SW 1271 (cell line): ENCODE measurements around the gene CCNYL1.
"Not testable (repeated sequence)": the region's sequence is repeated elsewhere in the genome, so short reads cannot be mapped to it uniquely, and the experiment has no call there.

Experiments
- DNase-seq, 2 experiments: peaks; one replicate each; lab custom pipeline; 2025; lab: John Stamatoyannopoulos, UW

The CCNYL1 gene

DNA sequence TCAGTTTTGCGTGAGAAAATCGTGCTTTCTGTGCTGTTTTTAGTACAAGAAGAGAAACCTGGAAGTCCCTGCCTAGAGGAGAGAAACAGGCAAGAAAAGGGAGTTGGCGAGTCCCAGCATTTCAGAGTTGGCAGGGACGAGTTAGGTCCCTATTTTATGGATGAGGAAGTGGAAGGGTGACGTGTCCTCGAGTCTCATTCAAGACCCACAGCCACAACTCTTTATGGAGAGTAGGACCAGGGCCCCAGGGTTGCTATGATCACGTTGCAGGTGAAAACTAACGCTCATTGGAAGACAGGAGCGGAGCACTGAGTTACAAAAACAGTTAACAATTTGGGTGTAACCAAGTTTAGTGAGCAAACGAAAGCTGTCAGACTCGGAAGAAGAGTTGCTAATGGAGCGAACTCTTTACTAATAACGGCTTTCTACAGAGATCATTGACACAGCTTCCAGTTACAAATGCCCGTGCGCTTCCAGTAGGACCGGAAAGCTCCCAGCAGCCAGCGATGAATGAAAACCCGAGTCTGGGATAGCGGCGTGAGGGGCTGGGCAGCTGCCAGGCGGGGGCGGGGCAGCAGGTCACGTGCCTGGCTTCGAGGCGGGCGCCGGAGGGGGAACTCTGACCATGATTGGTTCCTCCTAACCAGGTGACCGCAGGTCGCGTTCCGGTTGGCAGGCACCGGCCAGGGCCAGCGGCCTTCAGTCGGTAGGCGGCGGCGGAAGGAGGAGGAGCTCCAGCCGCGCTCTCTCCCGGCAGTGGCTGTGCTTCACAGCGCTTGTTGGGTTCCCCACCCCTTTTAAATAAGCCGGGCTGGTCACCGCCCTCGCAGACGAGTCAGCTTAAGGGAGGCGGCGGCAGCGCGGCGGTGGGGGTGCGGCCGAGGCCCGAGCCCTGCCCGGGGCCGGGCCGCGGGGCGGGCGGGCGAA, at the start of gene CCNYL1:
TSS of gene CCNYL1 (plus strand) at position 827 of the 927 bp plus-strand sequence. CDS start 257 bp downstream, outside the sequence.
- peak; percentile 90 to 97 for DNase-seq

DNA sequence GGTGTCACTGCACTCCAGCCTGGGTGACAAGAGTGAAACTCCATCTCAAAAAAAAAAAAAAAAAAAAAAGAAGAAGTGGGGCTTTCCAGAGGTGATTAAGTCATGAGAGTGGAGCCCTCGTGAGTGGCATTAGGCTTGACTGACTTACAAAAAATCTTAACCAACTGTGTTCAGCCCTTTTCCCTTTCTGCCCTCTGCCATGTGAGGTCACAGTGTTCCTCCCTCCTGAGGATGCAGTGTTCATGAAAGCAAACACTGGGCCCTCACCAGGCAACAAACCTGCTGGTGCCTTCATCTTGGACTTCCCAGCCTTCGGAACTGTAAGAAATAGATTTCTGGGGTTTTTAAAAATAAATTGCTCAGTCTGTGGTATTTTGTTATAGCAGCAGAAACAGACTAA, 49.2 kb upstream of the CCNYL1 start:
- DNase-seq: no peak

DNA sequence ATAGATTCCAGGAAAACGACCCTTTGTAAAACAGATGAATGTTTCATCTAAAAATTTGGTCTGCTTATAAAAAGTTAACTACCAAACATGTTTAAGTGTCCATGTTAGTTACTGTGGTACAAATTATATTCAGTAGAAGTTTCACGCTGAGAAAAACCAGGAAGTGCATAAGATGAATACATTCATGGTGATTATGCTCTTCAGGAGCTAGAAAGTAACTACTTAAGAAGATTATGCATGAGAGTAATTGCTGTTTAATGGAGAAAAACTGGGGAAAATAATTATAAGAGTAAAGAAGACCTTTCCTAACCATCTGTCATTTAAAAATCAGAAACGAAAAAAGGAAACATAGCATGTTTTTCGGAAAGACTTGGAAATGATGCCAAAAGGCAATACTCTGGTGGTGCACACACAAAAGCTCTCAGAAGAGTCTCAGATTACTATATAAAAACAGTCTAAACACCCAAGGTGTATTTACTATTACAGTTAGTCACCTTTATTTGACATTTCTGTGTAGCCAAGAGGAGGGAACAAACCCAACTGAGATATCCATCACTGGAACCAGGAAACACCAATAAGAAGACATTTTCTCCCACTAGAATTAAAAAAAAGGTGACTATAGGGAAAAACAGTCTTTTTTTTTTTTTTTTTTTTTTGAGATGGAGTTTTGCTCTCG, 47.4 kb upstream of the CCNYL1 start:
- no peak for DNase-seq

DNA sequence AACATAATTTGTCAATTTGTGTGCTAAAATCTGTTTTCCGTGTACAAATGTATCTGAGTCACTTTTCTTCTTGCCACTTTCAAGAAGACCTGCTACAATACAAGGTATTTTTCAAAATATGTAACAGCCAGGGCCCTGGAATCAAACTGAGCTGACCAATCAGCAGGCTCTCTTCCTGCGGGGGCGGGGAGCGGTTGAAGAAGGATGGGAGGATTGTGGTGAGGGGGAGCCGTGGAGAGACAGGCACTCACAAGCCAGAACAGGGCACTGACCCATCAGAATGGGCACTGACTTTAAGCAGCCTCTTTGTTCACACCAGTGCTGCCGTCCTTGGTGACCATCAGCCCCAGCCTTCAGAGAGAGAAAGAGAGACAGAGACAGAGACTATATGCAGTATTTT, 40.6 kb upstream of the CCNYL1 start:
- no peak for DNase-seq

DNA sequence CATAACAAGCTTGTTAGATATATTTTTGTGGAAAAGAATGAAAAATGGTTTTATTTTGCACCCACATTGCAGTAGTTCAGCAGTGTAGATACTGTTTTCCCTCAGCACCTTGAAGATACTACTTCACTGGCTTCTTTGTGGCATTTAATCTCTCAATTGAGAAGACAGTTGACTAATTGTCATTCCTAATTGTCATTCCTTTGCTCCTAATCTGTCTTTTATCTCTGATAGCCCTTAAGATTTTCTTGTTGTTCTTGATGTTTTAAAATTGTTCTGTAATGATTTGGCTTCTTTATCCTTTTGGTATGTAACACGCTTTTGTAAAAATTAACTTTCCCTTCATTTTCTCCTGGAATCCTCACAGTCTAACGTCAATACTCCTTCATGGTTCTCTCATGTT, 38.0 kb upstream of the CCNYL1 start:
- DNase-seq: no peak

DNA sequence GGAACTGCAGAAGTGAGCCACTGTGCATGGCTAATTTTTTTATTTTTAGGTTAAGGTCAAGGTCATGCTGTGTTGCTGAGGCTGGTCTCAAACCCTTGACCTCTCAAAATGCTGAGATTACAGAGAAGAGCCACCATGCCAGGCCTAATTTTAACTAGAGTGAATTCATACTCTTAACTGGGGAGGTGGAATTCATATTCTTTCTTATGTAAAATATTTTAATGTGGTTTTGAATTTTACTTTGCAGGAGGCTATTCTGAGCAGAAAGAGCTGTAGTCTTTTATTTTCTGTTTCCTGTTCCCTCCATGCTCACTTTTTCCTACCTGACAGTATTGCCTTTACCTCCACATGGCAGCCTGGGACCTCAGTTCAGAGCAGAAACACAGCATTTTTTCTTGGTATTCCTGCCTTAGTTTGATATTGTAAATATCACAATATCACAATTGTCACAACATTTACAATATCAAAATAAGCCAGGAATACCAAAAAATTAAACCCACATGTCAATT, 37.1 kb upstream of the CCNYL1 start:
- DNase-seq: no peak

DNA sequence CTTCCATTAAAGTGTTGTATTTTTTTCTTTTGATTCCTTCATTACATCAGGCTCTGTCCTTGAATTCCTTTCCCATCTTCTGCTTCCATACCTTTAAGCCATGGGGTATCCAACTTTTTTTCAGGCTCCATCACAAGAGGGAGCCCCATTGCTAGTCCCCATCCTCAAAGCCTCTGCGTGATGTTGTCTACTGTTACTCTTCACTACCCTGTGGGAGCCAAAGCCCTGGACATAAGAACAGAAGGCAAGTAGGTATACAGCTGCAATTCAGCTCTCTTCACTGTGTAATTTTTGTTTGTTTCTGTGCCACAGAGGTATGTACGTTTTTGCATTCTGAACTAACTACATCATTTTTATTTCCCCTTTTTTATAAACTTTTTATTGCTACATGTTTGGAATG, 36.6 kb upstream of the CCNYL1 start:
- DNase-seq: no peak

DNA sequence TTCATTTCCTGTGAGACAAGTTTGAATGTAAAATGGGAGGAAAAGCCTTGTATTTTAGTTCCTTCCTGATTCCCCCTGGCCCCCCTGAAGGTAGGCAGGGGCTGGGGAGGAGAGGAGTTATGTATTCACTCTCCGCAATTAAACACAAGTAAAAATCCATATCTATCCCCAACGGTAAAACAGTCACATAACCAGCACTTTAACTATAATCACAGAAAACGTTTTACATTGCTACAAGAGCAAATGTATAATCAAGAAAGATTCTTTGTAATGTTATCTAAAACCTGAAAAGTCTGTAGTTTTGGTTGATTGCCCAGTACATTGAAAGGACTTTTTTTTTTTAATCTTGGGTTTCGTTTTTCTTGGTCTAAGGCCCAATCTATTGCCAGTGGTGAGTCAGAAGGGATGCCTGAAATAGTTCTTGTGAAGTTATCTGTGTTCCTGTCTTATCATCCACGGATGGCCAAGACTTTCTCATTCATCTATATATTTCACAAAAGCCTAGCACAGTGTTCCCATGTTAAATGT, 34.5 kb upstream of the CCNYL1 start:
- peak in 1 of 2 experiments; percentile 53 for DNase-seq

DNA sequence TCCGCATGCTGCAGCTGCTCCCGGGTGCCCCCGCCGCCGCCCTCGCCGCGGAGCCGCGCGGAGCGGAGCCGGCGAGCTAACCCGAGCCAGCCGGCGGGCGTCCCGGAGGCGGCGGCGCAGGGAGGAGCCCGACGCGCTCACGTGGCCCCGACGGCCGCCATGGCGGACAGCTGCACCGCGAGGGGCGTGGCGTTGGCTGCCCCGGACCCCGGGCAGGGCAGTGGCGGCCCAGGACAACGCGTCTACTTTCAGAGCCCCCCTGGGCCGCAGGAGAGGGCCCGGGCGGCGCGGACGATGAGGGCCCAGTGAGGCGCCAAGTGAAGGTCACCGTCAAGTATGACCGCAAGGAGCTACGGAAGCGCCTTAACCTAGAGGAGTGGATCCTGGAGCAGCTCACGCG, 30.0 kb upstream of the CCNYL1 start:
- no peak for DNase-seq

DNA sequence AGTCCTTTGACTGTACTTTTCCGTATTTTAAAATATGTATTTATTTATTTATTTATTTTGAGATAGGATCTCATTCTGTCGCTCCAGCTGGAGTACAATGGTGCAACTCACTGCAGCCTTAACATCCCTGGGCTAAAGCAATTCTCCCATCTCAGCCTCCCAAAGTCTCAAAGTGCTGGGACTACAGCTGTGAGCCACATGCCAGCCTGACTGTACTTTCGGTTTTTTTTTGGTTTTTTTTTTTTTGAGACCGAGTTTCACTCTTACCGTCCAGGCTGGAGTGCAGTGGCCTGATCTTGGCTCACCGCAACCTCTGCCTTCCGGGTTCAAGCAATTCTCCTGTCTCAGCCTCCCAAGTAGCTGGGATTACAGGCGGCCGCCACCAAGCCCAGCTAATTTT, 28.9 kb upstream of the CCNYL1 start:
- DNase-seq: no peak

DNA sequence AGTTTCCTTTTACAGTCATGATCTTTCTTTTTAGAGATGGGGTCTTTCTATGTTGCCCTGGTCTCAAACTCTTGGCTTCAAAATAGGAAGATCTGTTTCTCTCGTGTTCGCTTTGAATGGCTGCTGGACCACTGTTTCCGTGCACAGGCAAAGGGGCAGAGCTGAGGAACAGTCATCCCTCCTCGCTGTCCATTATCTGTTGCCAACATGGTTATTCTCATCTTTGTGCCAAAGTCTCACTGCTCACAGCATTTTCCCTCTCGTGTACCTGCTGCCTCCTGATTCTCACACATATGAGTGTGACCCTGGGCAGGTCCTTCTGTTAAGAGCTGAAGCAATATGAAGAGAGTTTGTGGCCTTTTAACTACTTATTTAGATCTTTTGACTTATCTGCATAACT, 28.0 kb upstream of the CCNYL1 start:
- DNase-seq: no peak

DNA sequence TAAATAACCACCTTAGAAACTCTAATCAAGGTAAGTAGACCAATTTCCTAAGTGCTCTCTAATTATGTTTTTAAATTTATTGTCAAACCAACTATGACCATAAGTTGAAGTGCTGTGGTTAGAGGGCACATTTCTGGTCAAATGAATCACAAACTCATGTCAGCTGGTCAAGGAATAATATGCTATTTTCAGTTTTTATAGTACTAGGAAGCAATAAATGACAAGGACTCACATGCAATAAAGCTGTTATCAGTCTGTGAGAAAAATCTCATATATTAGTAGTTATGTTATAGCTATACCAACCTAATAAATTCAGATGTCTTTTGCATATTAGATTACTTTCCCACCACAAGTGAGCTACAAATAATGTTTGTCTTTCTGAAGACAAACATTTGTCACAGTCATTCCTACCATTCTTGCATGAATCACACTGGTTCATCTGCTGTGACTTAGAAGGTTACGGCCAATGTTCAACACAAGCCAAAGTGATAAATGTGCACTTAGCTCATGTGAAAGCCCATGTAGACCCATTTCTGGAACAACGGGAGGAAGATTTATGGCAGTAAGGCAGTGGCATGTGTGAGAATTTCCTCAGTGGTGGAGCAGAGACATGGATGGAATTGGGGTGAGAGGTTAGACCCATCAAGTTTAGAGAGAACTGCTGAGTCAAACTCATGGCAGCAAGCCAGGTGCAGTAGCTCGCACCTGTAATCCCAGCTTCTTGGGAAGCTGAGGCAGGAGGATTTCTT, 27.4 kb upstream of the CCNYL1 start:
- DNase-seq: peak in 1 of 2 experiments; percentile 74

DNA sequence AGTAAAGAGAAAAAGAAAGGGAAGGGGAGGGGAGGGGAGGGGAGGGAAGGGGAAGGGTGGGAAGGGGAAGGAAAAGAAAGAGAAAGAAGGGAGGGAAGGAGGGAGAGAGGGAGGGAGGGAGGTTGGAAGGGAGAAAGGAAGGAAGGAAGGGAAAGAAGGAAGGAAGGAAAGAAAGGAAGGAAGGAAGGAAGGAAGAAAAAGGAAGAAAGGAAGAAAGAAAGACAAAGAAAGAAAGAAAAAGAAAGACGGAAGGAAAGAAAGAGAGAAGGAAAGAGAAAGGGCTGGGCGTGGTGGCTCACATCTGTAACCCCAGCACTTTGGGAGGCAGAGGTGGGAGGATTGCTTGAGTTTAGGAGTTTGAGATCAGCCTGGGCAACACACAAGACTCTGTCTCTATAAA, 24.6 kb upstream of the CCNYL1 start:
- DNase-seq: no peak

DNA sequence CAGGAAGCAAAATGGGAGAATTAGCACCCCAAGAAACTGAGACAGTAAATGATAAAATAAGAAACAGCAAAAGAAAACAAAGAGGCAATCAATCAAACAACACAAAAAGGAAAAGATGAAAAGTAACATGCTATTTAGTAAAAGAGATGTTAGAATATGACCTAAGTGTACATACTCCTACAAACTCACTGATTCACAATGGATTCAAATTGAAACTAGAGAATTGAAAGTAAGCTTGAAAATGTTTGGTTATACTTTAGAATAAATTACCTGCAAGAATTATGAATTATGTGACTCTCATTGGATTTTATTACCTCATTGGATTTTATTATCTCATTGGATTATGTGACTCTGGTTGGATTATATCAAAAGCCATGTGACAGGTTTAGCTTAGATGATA, 22.8 kb upstream of the CCNYL1 start:
- no peak for DNase-seq

DNA sequence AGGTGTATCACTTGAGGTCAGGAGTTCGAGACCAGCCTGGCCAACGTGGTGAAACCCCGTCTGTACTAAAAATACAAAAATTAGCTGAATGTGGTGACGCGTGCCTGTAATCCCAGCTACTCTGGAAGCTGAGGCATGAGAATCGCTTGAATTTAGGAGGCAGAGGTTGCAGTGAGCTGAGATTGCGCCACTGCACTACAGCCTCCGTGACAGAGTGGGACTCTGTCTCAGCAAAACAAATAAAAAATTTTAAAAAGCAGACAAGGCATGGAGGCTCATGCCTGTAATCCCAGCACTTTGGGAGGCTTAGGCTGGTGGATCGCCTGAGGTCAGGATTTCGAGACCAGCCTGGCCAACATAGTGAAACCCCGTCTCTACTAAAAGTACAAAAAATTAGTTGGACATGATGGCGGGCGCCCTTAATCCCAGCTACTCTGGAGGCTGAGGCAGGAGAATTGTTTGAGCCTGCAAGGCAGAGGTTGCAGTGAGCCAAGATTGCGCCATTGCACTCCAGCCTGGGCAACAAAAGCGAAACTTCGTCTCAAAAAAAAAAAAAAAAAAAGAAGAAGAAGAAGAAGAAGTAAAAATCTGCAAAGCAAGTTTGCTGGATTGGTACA, 20.5 kb upstream of the CCNYL1 start:
- not testable (repeated sequence) for DNase-seq

DNA sequence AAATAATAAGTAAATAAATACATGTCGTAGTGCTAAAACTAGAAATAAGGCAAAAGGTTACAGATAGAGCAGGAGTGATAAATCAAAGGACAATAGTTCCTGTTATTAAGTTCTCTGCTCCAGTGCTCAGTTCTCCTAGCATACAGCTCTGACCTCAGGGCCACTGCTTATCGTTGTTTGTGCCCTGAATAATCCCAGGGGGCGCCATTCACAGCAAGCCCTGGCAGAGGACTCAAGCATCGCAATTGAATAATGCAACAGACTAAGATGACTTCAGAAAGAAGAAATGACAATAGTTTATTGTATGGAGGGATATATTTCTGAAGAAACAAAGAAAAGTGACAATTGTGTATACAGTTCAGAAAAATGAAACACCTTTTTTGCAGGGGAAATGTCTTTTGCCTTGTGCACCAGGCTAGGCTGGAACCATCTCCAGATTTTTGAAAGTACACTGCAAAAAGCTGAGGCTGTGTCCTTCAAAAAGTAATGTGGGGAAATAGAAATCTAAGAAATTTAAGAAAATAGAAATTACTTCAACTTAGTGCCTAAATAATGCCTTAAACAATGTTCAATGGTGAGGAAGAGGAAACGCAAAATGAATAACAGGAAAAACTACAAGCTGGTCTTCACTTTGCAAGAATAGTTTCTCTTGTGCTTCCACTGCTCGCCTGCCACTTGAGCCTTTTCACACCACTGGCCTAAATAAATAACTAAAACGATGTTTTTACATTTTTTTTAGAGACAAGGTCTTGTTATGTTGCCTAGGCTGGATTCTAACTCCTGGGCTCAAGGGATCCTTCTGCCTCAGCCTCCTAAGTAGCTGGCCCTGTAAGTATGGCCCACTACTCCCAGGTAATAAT, 19.0 kb upstream of the CCNYL1 start:
- DNase-seq: peak in 1 of 2 experiments; percentile 14

DNA sequence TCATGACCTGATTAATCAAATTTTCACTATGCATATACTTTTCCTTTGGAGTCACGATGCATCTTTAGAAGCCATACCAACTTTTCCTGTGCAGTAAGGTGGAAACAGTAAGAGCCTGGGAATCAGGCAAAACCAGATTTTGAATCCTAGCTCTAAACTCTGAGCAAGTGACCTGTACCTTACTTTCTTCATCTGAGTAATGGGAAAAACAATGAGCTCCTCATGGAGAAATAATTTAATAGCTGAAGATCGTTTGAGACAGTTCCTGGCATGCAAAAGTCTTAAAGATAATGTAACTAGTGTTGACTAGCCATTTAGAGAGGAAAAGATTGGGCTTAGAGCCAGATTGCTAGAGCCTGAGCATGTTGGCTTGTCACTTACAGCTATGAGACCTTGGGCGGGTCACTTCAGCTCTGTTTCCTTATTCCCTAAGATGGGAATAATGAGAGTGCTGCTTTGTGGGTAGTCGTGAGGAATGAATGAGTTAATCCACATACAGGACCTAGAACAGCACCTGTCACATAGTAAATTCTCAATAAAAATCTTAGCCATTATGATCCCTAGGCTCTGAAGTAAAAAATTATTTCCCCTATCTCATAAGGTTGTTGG, 17.7 kb upstream of the CCNYL1 start:
- DNase-seq: no peak

DNA sequence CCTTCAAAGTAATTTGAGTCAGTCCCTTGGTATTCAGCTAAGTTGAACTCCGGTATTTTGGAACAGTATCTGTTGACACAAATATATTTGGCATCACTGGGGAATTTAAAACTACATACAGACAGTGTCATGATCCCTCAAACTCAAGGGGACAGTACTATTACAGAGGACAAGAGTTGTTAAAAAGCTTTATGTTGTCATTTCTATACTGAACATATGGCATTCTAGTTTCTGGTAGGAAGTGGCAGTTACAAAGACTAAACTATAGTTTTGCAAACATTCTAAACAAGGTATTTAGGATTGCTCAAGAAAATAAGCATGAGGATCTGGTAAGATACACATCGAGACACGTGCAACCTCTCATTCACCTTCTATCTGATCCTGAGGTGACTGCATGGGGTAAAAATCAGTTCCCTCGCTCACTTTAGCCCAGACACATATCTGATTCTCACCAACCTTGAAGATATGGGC, 16.6 kb upstream of the CCNYL1 start:
- no peak for DNase-seq

DNA sequence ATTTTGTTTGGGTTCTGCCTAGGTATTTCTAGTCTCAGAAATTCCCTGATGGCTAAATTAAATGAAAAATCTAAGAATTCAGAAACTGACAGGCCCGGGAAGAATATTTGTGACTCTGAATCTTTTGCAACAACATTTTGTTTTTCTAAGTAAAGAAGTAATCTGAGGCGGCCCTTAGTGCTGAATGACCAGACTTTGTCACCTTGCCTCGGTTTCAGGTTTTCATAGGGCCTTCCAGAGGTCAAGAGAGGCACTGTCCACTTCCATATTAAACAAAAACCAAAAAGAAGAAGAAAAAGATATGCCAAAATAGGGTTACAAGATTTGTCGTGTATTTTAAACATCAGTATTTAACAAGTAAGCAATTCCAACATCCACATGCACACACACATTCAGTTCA, 16.1 kb upstream of the CCNYL1 start:
- DNase-seq: no peak

DNA sequence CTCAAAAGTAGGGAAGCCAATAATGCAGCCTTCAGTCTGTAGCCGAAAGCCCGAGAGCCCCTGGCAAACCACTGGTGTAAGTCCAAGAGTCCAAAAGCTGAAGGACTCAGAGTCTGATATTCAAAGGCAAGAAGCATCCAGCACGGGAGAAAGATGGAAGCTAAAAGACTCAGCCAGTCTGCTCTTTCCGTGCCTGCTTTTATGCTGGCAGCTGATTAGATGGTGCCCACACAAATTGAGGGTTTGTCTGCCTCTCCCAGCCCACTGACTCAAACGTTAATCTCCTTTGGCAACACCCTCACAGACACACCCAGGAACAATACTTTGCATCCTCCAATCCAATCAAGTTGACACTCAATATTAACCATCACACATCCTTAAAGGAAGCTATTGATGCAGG, 14.5 kb upstream of the CCNYL1 start:
- not testable (repeated sequence) for DNase-seq
